Measurements from ENCODE around the gene LRRN2. TPM values are rescaled to one million over a fixed set of nuclear protein-coding genes. Genes with fewer than 3 reads are reported as not detected.

Gene LRRN2
- total RNA-seq, 1 experiment from 2014 or later: 5.8 TPM

GRCh38 chr1:204703826-204704612 is 18.5 kb upstream of the LRRN2 start:
- H3K9me3 Mint-ChIP-seq: peaks cover 2 to 11% of the 10 kb centered on the region in 2 experiments; a peak in 2 of 5 replicates
- Histone ChIP-seq H3K23me2 (ENCODE audit: insufficient read length, low read depth, low read length, poor library complexity, severe bottlenecking) (no peaks in the 10 kb centered on the region), H4K5ac (ENCODE audit: insufficient read length, low read depth, low read length) (no peak overlapping the region), H3K79me2 (ENCODE audit: insufficient read depth, low read length) (no peaks in the 10 kb centered on the region), H2BK12ac (ENCODE audit: insufficient read length, low read depth, low read length) (no peak overlapping the region), H3K4me1 (ENCODE audit: insufficient read depth, low read length) (peaks cover 18% of the 10 kb centered on the region; the same call in 1 of the 2 replicates), H3K56ac (ENCODE audit: insufficient read length, low read depth, low read length) (no peak overlapping the region), H3K27ac (ENCODE audit: insufficient read length, low read depth, low read length) (no peak overlapping the region), H3K18ac (ENCODE audit: insufficient read length, low read depth, low read length) (no peak overlapping the region), H3K27me3 (ENCODE audit: insufficient read depth, low read length) (peaks cover 8% of the 10 kb centered on the region; the same call in 1 of the 2 replicates), H4K20me1 (ENCODE audit: control insufficient read depth, insufficient read depth, insufficient read length) (no peaks in the 10 kb centered on the region), H4K8ac (replicated peaks; ENCODE audit: insufficient read length, low read depth, low read length) (no peak overlapping the region), H3K23ac (ENCODE audit: insufficient read length, low read depth, low read length) (no peak overlapping the region), H2BK120ac (ENCODE audit: low read depth, low read length, poor library complexity, severe bottlenecking) (no peak overlapping the region), H2AFZ (ENCODE audit: low read length) (no peak overlapping the region), H3K14ac (ENCODE audit: insufficient read depth, low read length) (no peak overlapping the region), H2BK15ac (ENCODE audit: low read depth, low read length) (no peak overlapping the region), H3K79me1 (ENCODE audit: insufficient read depth, low read depth, low read length, poor library complexity, severe bottlenecking) (no peaks in the 10 kb centered on the region), H4K91ac (ENCODE audit: insufficient read length, low read depth, low read length) (no peak overlapping the region), H3K9me3 (ENCODE audit: control insufficient read depth, low read depth, low read length) (no peaks in the 10 kb centered on the region), H3T11ph (ENCODE audit: low read length) (no peak overlapping the region), H3K4me2 (ENCODE audit: insufficient read depth, insufficient read length, low read length) (no peak overlapping the region), H2BK5ac (ENCODE audit: insufficient read length, low read length) (no peak overlapping the region), H2BK20ac (ENCODE audit: low read depth, low read length, poor library complexity, severe bottlenecking) (no peak overlapping the region), H2AK5ac (ENCODE audit: insufficient read length, low read length) (no peak overlapping the region), H3K4ac (ENCODE audit: low read depth, low read length) (no peak overlapping the region), H3K9ac (ENCODE audit: extremely low read depth, insufficient read length, low read length) (no peak overlapping the region)
- no peak overlapping the region for H3K4me3 Mint-ChIP-seq
- H3K4me1 Mint-ChIP-seq: peaks cover 32 to 33% of the 10 kb centered on the region in 2 experiments
- no peak overlapping the region for H3K27ac Mint-ChIP-seq
- H3K36me3 Mint-ChIP-seq (ENCODE audit: insufficient read depth in 1 of 3, low read depth in 3 of 3): peaks cover 0 to 2% (median 0%) of the 10 kb centered on the region in 3 experiments; a peak in 1 of 7 replicates
- DNase-seq: no peak
- TF ChIP-seq CTCF (conservative IDR thresholded peaks at IDR 0.05): no peak
- H3K27me3 Mint-ChIP-seq (ENCODE audit: low read depth): peaks cover 90% of the 10 kb centered on the region
- no CpG with 5 or more reads among the region's 16 CpGs for WGBS (ENCODE audit: extremely low coverage, insufficient read length, low lambda C conversion rate)
